IPS DF 6.9 (cell line): ENCODE results near the gene UNC5B.
A peak's percentile ranks its signal among the peaks of the same experiment; 100 is the strongest.
"Not testable (repeated sequence)": the region's sequence is repeated elsewhere in the genome, so short reads cannot be mapped to it uniquely, and the experiment has no call there.

Source experiments
- DNase-seq: peaks from one replicate; pipeline ENCODE4 v3.0.0-alpha.2; 2013; ENCODE audit warnings: low read depth, low spot score
- H3K27ac ChIP-seq: one replicate; pipeline ENCODE4 v1.5.1; 2013; ENCODE audit warnings: low read length, control low read depth
- H3K27me3 ChIP-seq: 2 replicates; pipeline ENCODE4 v1.6.1; 2013; ENCODE audit warnings: mild to moderate bottlenecking, low read length; ENCODE audit not compliant: control insufficient read depth, insufficient read depth
- H3K36me3 ChIP-seq: 2 replicates; pipeline ENCODE4 v1.6.1; 2013; ENCODE audit warnings: low read length; ENCODE audit not compliant: control insufficient read depth, insufficient read depth
- H3K4me1 ChIP-seq: 2 replicates; pipeline ENCODE4 v1.6.1; 2013; ENCODE audit warnings: low read length; ENCODE audit not compliant: control insufficient read depth, insufficient read depth
- H3K4me3 ChIP-seq: 2 replicates; pipeline ENCODE4 v1.5.1; 2013; ENCODE audit warnings: mild to moderate bottlenecking, low read length
- H3K9me3 ChIP-seq: 2 replicates; pipeline ENCODE4 v1.6.1; 2013; ENCODE audit warnings: low read length, inconsistent platforms; ENCODE audit not compliant: control insufficient read depth, insufficient read depth
- WGBS: extraction: QIAGEN DNeasy Blood & Tissue Kit; methylation state at CpG from one replicate; pipeline ENCODE4 v1.1.7; 2013; ENCODE audit warnings: mixed read lengths, missing lambda C conversion rate; ENCODE audit not compliant: insufficient read length, insufficient coverage; 5-methylcytosine and 5-hydroxymethylcytosine counted together

Gene UNC5B

GRCh38 chr10:71216751-71217265, 4.4 kb downstream of the UNC5B start:
- H3K4me3 ChIP-seq = peak overlapping the region; percentile 58; the same call in 1 of the 2 replicates
- peaks cover 3% of the 10 kb centered on the region; the same call in 1 of the 2 replicates for H3K27me3 ChIP-seq
- no peaks in the 10 kb centered on the region for H3K36me3 ChIP-seq
- no peaks in the 10 kb centered on the region for H3K9me3 ChIP-seq
- DNase-seq = no peak
- WGBS = no CpG with 5 or more reads among the region's 8 CpGs
- H3K27ac ChIP-seq = no peak overlapping the region
- peaks cover 18% of the 10 kb centered on the region for H3K4me1 ChIP-seq

- Histone ChIP-seq H3K36me3 (no peaks in the 10 kb centered on the region), H3K4me3 (peak overlapping the region; percentile 58; the same call in 1 of the 2 replicates), H3K27ac (no peak overlapping the region), H3K9me3 (no peaks in the 10 kb centered on the region), H3K27me3 (0 out of 2 replicates have a peak, but pooled peaks cover 2% of the 10 kb centered on the region), H3K4me1 (peaks cover 18% of the 10 kb centered on the region)
- no peak for DNase-seq
- no CpG with 5 or more reads among the region's 57 CpGs for WGBS
These were observed 5.1 kb downstream of the UNC5B start for GRCh38 chr10:71217266-71218045.

- peak overlapping the region; percentile 58; the same call in 1 of the 2 replicates for H3K4me3 ChIP-seq
- peaks cover 18% of the 10 kb centered on the region for H3K4me1 ChIP-seq
These were observed 5.8 kb downstream of the UNC5B start for GRCh38 chr10:71218046-71218650.

GRCh38 chr10:71218651-71219050, 6.3 kb downstream of the UNC5B start:
- no peak for DNase-seq
- Histone ChIP-seq H3K9me3 (no peaks in the 10 kb centered on the region), H3K27ac (no peak overlapping the region), H3K4me1 (peaks cover 18% of the 10 kb centered on the region), H3K36me3 (no peaks in the 10 kb centered on the region), H3K4me3 (no peak overlapping the region), H3K27me3 (no peaks in the 10 kb centered on the region)
- no CpG with 5 or more reads among the region's 5 CpGs for WGBS

More at GRCh38 chr10:71218046-71218650, 5.8 kb downstream of the UNC5B start:
- 100% methylated on average over 1 of the region's 4 CpGs for WGBS
- Histone ChIP-seq H3K36me3 (no peaks in the 10 kb centered on the region), H3K9me3 (no peaks in the 10 kb centered on the region), H3K27me3 (0 out of 2 replicates have a peak, but pooled peaks cover 2% of the 10 kb centered on the region), H3K27ac (no peak overlapping the region)
- no peak for DNase-seq

- not testable (repeated sequence) for H3K27ac ChIP-seq, H3K9me3 ChIP-seq, H3K27me3 ChIP-seq, DNase-seq, H3K36me3 ChIP-seq, H3K4me3 ChIP-seq
- WGBS = no CpG with 5 or more reads among the region's 7 CpGs
- H3K4me1 ChIP-seq = peaks cover 17% of the 10 kb centered on the region
These were observed 7.0 kb downstream of the UNC5B start for GRCh38 chr10:71219236-71219917.

- DNase-seq = no peak
- H3K4me3 ChIP-seq = no peak overlapping the region
- H3K4me1 ChIP-seq = peaks cover 12% of the 10 kb centered on the region
- no peaks in the 10 kb centered on the region for H3K27me3 ChIP-seq
- no peak overlapping the region for H3K27ac ChIP-seq
- no peaks in the 10 kb centered on the region for H3K9me3 ChIP-seq
- no peaks in the 10 kb centered on the region for H3K36me3 ChIP-seq
- no CpG with 5 or more reads among the region's 8 CpGs for WGBS
These were observed 7.7 kb downstream of the UNC5B start for GRCh38 chr10:71219918-71220688.

GRCh38 chr10:71220689-71221540, 8.5 kb downstream of the UNC5B start:
- Histone ChIP-seq H3K4me1 (peaks cover 11% of the 10 kb centered on the region), H3K9me3 (no peaks in the 10 kb centered on the region), H3K4me3 (no peak overlapping the region), H3K27me3 (no peaks in the 10 kb centered on the region), H3K36me3 (no peaks in the 10 kb centered on the region), H3K27ac (no peak overlapping the region)
- no CpG with 5 or more reads among the region's 12 CpGs for WGBS
- DNase-seq = no peak

- H3K27ac ChIP-seq = no peak overlapping the region
- H3K36me3 ChIP-seq = no peaks in the 10 kb centered on the region
- no peak overlapping the region for H3K4me3 ChIP-seq
- WGBS = no CpG with 5 or more reads among the region's 5 CpGs
- H3K27me3 ChIP-seq = no peaks in the 10 kb centered on the region
- H3K4me1 ChIP-seq = peaks cover 6% of the 10 kb centered on the region
- DNase-seq = no peak
- no peaks in the 10 kb centered on the region for H3K9me3 ChIP-seq
These were observed 9.3 kb downstream of the UNC5B start for GRCh38 chr10:71221586-71222202.
